HG03045 (cell line): ENCODE measurements around the gene CHRNB2.

Experiments
- ATAC-seq: cut with Tn5 transposase; IDR thresholded peaks from one replicate; pipeline ENCODE4 v1.9.1; 2021; ENCODE audit warnings: mild to moderate bottlenecking, moderate library complexity; ENCODE audit not compliant: unreplicated experiment

CHRNB2 gene

DNA sequence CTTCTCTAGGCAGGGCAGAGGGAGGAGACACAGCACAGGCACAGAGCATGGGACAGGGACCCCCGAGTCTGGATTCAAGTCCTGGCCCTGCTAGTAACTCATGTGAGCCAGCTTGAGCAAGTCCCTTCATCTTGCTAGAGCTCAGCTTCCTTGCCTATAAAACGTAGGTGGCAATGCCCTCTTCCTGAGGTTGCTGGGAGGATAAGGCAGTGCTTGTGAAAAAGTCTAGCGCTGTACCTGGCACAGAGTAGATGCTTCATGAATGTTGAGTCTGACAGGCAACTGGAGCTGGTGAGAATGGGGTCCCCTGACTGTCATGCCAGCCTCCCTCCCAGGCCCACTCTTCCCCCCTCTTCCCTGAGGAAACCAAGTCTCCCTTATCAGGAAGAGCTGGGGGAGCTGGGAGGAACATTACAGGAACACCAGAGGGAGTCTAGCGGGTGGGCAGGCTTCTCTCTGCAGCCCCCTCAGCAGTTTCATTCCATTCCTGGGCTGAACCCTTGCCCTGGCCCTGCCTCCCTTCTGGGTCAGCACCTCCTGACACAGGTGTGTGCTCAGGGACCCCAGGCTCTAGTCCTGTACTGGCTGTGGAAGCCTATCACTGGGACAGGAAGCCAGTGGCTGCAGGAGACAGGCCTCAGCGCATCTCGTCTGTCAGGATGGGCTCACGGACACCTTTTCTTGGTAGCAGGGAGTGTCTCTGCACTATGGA is 9.9 kb downstream of the CHRNB2 start:
- no peak for ATAC-seq

DNA sequence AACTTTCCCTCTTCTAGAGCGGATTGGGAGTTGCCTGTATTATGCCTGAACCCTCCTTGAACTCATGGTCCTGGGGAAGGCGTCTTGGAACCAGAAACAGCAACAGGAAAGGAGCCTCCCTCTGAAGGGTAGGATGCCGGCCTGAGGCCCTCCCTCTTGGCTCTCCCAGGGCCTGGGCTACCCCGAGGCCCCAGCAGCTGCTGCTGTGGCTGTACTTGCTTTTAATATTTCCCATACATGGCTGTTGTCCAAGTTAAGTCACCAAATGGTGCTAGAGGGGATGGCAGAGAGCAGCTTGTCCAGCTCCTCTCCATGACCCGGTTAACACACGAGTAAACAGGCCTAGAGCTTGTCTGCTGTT is 10.5 kb downstream of the CHRNB2 start:
- ATAC-seq: no peak

GRCh38 chr1:154579374-154579773 is 11.8 kb downstream of the CHRNB2 start:
- no peak for ATAC-seq

DNA sequence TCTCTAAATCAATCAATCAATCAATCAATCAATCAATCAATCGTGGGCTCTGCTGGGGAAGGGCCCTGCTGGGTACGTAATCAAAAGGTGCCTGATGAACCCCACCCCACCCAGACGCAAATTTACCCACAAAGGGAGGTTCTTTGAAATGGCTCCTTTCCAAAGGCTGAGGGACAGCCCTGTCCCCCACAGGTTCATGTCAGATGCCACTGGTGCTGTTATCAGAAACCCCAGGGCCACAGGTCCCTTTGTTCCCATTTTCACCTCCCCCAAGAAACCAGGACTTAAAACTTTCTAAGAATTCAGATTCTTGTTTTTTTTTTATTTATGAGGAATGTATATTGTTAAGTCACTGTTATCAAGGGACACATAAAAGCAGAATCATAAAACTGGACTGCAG is 14.2 kb downstream of the CHRNB2 start:
- no peak for ATAC-seq

DNA sequence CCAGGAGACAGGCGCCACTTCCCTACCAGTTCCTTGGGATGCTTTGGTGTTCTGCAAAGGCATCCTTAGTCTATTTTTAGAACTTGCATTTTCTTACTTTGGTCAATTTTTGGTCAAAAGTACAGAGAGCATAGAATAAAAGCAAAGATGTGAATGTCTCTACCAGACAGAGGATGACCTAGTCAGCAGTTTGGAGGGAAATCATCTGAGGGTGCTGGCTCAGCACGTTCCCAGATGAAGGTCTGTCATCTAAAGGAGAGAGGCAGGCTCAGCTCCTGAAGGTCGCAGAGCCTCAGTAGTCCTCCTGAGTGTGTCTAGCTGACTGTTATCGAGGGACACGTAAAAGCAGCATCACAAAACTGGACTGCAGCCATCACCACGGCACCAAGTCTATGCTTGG is 15.3 kb downstream of the CHRNB2 start:
- ATAC-seq: no peak

DNA sequence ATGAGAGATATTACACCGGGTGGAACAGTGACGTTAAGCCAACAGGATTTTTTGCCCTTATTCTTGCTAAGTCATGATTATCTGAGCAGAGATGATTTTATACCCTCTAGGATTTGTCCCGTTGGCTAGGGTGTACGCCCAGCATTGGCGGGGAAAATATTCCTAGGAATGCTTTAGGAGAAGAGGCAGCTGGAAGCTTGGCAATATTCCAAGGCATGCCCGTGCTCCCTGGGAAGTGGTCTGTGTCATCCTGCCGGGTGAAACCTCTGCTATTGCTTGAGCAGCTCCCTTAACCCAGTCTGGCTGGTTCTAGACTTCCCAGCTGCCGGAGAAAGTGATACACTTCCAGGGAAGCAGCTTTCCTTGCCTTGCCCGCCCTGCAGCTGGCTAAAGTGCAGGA is 16.2 kb downstream of the CHRNB2 start:
- ATAC-seq: no peak

DNA sequence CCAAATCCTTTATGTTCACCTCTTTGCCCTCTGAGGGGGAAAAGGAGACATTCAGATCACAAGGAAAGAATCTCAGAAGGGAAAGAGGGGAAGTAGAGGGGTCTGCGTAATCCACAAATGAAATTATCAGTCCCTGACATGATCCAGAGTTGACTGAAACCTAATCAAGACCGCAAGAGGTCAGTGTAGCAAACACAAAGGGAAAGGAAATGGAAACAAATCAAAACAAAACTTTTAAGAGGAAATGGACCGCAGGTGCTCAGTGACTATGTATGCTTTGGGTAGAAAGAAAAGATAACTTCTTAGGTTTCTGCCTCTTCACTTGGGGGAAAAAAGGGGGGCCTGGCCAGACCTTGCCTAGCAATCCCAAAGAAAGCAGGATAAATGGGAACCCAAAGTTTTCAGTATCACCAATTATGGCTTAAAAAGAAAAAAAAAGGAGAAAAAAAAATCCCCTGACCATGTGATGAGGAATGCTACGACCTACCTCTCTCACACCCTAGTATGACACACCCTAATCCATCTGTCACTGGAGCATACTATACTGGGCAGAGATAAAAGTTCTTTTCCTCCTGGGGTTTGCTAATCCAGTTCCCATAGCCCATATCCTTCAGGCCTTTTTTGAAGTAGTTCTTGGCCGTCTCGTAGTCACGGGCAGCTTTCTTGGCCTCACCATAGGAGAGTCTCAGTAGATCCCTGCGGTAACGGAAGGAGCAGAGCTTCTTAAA is 16.9 kb downstream of the CHRNB2 start:
- ATAC-seq: no peak

DNA sequence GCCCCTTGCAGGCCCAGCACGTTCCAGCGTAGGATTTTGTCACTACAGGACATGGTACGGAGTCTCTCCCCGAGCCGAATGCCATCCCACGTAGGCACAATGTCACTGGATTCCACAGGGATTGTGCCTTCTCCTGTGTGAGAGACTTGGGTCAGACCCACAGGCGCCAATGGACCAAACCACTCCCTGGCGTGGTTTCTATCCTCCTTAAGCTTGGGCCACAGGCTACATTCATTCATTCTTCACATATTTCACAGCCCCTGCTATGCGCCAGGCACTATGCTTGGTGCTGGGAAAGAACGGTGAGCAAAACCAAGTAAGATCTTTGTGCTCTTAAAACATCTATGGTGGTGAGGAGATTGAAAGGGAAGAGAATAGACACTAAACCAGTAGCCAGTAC is 18.7 kb downstream of the CHRNB2 start:
- no peak for ATAC-seq

DNA sequence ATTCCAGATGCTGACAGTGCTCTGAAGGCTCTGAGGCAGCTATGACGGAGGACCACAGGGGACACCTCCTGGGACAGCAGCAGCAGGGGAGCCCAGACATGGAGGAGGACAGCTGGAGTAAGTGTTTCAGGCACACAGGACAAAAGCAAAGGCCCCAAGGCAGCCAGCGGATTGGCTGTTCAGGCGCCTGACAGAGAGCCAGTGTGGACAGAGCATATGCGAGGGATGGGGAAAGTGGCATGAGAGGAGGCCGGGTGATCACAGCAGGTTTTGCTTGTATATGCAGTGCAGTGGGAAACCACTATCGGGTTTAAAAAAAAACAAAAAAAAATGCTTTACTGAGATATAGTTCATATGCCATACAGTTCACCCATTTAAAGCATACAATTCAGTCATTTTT is 19.1 kb downstream of the CHRNB2 start:
- no peak for ATAC-seq

DNA sequence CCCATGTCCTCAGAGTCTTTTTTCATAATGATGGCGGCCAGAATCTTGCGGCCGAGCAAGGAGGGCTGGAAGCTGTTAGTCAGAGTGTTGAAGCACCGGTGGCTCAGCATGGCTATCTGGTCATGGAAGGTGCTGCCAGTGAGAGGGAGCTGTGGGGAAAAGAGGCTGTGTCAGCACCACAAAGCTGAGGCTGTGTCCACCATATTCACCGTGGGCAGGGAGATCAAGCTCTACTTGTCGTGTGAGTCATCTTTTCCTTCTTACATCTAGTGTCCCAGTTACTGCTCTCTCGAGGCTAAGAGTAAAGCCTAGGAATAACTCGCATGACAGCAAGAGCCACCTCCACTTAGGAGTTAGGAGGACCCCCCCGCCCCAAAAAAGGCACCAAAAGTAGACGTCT is 22.2 kb downstream of the CHRNB2 start:
- no peak for ATAC-seq

- ATAC-seq: no peak
These were observed 23.2 kb downstream of the CHRNB2 start for GRCh38 chr1:154590756-154591155.

DNA sequence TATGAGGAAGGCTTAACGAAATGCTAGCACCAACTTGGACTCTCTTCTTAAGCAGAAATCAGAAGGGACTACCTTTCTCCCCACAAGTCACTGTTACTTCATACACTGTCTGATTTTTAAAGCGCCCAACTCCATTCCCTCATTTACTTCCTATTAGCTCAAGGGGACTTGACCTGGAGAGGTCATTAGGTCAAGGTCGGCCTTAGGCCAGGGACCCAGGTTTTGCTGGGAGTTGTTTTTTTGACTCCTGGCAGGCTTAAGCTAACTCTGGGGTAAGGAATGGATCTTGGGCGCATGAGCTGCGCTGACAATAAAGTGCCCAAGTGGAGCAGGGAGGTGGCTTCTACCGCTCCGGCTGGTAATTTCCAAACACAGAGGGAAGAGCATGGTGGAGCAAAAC is 23.6 kb downstream of the CHRNB2 start:
- no peak for ATAC-seq

GRCh38 chr1:154593390-154593789 is 25.8 kb downstream of the CHRNB2 start:
- ATAC-seq: no peak

- ATAC-seq: no peak
These were observed 27.2 kb downstream of the CHRNB2 start for GRCh38 chr1:154594811-154595210.

GRCh38 chr1:154595621-154596020 is 28.0 kb downstream of the CHRNB2 start:
- ATAC-seq: no peak

DNA sequence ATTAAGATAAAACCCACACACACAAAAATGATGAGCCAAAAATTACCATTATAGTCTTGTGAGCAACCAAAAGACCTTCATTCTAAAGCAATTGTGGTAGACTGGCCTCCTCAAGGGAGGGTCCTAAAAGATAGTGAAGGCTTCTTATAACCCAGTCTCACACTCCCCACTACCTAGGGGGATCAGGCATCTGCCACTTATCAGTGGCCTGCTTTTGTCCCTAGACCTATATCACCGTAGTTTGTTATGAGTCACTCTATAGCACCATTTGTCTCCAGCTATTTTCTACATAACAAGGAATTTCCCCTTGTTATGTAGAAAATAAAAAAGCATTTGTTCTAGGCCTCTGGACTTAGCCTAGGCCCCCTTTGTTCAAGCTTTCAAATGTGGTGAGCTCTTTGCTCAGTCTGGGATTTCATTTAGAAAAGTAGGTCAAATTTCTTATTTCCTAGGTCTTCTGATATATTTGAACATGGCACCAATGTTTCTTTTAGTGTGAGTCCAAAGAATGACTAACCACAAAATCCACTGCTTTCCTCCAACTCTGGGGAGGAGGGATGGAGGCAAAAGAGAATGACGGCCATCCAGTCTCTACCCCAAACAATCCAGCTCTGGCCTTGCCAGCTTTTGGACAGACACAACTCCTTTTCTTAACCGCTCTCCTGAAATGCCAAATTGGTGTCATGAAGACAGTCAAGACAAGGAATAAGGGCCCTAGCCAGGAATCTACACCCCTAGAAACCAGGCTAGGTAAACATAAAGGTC is 31.5 kb downstream of the CHRNB2 start:
- no peak for ATAC-seq

- ATAC-seq: no peak
These were observed 32.1 kb downstream of the CHRNB2 start for GRCh38 chr1:154599658-154600057.

- no peak for ATAC-seq
These were observed 35.7 kb downstream of the CHRNB2 start for GRCh38 chr1:154603317-154603716.

DNA sequence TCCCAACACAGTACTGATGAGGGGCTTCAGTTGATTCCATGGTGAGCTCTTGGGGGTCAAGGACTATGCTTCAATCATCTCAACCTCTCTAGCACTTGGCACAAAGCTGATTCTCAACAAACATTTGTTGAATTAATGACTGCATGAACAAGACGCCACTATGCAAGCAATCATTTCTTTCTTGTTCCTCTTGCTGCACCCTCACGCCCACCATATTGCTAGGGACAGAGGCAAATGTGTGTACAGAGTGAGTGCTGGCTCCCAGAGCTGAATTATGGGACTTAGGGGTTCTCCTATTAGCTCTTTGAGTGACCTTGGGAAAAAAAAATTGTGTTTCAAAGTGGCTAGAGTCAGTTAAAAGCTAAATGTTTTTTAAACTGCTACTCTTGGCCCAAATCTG is 38.0 kb downstream of the CHRNB2 start:
- no peak for ATAC-seq

DNA sequence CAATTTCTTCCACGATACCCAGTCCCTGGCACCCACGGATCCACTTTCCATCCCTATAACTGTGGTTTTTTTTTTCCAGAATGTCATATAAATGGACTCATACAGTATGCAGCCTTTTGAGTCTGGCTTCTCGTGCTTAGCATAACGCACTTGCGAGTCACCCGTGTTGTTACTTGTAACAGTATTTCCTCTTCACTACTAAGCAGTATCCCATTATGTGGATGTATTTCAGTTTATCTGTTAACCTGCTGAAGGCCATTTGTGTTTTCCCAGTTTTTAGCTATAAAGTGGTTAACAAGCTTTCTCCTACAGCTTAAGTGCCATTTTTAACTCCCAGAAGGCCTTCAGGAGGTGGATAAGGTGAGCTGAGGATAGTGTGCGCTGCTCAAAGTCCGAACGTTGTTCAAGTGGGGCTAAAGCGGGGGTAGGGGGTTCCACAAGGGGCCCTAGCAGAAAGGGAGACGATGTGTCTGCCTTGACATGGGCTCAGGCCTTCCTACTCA is 39.6 kb downstream of the CHRNB2 start:
- no peak for ATAC-seq

DNA sequence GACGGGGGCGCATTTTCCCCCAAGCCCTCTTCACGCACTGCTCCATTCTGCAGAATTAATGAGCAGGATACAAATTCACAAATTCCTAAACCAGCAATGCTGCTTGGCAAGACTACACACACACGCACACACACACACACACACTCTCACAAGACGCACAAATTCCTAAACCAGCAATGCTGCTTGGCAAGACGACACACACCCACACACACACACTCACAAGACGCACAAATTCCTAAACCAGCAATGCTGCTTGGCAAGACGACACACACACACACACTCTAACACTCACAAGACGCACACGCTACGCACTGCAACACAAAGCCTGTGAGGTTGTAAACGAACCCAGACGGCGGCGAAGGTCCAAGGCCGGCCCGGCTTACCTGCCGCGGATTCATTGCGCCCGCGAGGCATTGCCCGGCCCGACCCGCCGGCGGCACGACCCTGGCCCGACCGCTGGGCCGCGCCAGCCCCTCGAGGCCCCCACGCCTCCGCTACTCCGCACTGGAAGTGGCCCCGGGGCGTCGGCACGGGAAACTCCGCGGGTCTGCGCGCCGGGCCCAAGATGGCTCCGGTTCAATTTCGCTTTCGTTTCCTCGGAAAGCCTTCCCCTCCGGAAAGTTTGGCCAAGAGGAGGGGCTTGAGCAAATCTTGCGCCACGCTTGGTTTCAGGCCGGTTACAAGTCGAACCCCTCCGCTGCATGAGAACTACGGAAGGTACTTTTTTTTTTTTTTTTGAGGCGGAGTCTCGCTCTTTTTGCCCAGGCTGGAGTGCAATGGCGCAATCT is 40.2 kb downstream of the CHRNB2 start, which contains the start of gene ADAR:
Gene ADAR (minus strand): TSS at position 578 of the 788 bp plus-strand sequence. CDS start 180 bp downstream, at position 398.
- peak; percentile 72 for ATAC-seq
